ENCODE results near the gene P2RY11. TPM values are rescaled to one million over a fixed set of nuclear protein-coding genes. Genes with fewer than 3 reads are reported as not detected.

Gene P2RY11
- polyA plus RNA-seq, 2 of the 4 experiments (the other 2 are of a cell fraction) = 1.9 to 6.4 TPM

DNA sequence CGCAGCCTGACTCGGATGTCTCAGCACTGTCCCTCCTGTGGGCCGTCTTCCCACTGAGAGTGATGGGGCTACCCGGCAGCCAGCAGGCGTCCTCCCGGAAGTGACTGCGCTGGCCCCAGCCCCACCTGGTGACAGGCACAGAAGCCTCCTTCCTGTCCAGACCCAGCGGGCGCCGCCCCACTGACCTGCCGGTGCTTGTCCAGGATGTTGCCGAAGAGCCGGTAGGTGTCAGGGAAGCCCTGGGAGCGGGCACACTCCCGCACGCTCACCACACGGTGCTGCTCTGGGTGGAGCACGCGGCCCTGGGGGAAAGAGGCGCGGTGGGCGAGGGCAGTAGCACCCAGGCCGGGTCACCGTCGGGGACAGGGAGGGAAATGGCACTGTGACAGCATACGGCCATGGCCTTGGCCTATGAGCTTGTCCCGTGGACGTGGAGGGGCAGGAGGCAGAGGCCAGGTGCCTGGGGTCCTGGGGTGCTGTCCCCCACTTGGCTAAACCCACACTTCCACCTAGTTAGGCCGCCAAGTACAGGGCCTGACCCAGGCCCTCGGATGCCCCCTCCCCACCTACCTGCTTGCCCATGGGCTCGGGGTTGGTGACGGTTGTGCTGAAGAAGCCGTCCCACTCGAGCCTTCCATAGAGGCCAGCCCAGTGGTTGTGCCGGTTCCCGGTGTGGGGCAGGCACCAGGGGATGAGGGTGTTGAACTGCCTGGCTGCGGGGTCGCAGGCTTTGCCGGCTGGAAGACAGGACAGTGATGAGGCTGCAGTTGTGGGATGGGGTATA is 24.2 kb downstream of the P2RY11 start:
- ChIA-PET CTCF (interaction anchor here (1.8 kb wide), 1 partner anchor 10 kb away, joined by 5 read pairs; no protein-coding TSS in a partner anchor), POLR2A (no interaction called here)
- WGBS (ENCODE audit: missing lambda C conversion rate) = 97% methylated on average over 27 of the region's 39 CpGs
- no peak for DNase-seq (ENCODE audit: low read depth in 1 of 2, low spot score in 1 of 2)
- Histone ChIP-seq H3K27ac (no peak overlapping the region), H3K4me3 (no peak overlapping the region), H3K4me1 (peaks cover 6% of the 10 kb centered on the region; the same call in 2 of the 3 replicates), H3K4me2 (no peak overlapping the region), H3K9me3 (no peaks in the 10 kb centered on the region)
- TF ChIP-seq SREBF2 (IDR thresholded peaks at IDR 0.05) = no peak
- TF ChIP-seq, protein P1, sequence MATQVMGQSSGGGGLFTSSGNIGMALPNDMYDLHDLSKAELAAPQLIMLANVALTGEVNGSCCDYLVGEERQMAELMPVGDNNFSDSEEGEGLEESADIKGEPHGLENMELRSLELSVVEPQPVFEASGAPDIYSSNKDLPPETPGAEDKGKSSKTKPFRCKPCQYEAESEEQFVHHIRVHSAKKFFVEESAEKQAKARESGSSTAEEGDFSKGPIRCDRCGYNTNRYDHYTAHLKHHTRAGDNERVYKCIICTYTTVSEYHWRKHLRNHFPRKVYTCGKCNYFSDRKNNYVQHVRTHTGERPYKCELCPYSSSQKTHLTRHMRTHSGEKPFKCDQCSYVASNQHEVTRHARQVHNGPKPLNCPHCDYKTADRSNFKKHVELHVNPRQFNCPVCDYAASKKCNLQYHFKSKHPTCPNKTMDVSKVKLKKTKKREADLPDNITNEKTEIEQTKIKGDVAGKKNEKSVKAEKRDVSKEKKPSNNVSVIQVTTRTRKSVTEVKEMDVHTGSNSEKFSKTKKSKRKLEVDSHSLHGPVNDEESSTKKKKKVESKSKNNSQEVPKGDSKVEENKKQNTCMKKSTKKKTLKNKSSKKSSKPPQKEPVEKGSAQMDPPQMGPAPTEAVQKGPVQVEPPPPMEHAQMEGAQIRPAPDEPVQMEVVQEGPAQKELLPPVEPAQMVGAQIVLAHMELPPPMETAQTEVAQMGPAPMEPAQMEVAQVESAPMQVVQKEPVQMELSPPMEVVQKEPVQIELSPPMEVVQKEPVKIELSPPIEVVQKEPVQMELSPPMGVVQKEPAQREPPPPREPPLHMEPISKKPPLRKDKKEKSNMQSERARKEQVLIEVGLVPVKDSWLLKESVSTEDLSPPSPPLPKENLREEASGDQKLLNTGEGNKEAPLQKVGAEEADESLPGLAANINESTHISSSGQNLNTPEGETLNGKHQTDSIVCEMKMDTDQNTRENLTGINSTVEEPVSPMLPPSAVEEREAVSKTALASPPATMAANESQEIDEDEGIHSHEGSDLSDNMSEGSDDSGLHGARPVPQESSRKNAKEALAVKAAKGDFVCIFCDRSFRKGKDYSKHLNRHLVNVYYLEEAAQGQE (IDR thresholded peaks at IDR 0.05) = no peak
- TF ChIP-seq MAFK (IDR thresholded peaks at IDR 0.05; ENCODE audit: partially characterized antibody) = no peak
- no peak for TF ChIP-seq EHMT2 (IDR thresholded peaks at IDR 0.05; ENCODE audit: low read depth)
- TF ChIP-seq HOXA7 (CRISPR knock-in tag; IDR thresholded peaks at IDR 0.05) = no peak
- TF ChIP-seq EHF (CRISPR knock-in tag; IDR thresholded peaks at IDR 0.05) = no peak
- TF ChIP-seq RAD21 (conservative IDR thresholded peaks at IDR 0.05 in 1 of 2, IDR thresholded peaks at IDR 0.05 in 1 of 2) = no peak
- TF ChIP-seq RCOR1 (IDR thresholded peaks at IDR 0.05; ENCODE audit: low read depth, low read length) = no peak
- TF ChIP-seq EP300 (IDR thresholded peaks at IDR 0.05) = no peak
- TF ChIP-seq, protein P2, sequence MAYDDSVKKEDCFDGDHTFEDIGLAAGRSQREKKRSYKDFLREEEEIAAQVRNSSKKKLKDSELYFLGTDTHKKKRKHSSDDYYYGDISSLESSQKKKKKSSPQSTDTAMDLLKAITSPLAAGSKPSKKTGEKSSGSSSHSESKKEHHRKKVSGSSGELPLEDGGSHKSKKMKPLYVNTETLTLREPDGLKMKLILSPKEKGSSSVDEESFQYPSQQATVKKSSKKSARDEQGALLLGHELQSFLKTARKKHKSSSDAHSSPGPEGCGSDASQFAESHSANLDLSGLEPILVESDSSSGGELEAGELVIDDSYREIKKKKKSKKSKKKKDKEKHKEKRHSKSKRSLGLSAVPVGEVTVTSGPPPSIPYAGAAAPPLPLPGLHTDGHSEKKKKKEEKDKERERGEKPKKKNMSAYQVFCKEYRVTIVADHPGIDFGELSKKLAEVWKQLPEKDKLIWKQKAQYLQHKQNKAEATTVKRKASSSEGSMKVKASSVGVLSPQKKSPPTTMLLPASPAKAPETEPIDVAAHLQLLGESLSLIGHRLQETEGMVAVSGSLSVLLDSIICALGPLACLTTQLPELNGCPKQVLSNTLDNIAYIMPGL (CRISPR knock-in tag; IDR thresholded peaks at IDR 0.05; ENCODE audit: borderline replicate concordance) = no peak
- TF ChIP-seq SMC3 (IDR thresholded peaks at IDR 0.05) = no peak
- TF ChIP-seq, protein P3, sequence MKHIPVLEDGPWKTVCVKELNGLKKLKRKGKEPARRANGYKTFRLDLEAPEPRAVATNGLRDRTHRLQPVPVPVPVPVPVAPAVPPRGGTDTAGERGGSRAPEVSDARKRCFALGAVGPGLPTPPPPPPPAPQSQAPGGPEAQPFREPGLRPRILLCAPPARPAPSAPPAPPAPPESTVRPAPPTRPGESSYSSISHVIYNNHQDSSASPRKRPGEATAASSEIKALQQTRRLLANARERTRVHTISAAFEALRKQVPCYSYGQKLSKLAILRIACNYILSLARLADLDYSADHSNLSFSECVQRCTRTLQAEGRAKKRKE (CRISPR knock-in tag; IDR thresholded peaks at IDR 0.05; ENCODE audit: low read depth) = no peak
- TF ChIP-seq NFE2L2 (conservative IDR thresholded peaks at IDR 0.05; ENCODE audit: low read length) = no peak
- no peak for TF ChIP-seq TFCP2L1 (CRISPR knock-in tag; IDR thresholded peaks at IDR 0.05)
- 0 out of 6 replicates have a peak, but pooled peaks of 1 of the 2 experiments have one; percentile 26 for ATAC-seq
- FAIRE-seq = no peak

DNA sequence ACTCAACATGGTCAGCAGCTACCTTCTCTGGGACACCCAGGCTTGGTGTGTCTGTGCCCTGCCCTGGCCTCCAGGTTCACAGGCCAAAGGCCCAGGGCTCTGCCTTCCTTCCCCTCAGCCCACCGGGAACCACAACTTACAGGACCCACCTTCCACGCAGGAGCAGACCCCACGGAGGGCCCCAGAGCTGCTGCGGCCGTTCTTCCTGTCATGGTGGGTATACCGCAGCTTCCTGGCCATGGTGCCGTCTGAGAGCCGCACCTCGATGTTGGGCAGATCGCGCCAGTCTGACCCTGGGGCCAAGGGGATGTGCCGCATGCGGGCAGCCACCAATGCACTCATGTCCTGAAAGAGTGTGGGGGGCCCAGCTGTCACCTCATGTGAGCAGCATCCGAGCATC is 25.4 kb downstream of the P2RY11 start:
- H3K27ac ChIP-seq = no peak overlapping the region
- DNase-seq (ENCODE audit: low read depth in 1 of 2, low spot score in 1 of 2) = no peak
- WGBS (ENCODE audit: missing lambda C conversion rate) = 100% methylated on average over 1 of the region's 14 CpGs
- no peak for ATAC-seq
- no peak overlapping the region for H3K4me2 ChIP-seq
- CTCF ChIA-PET = interaction anchor here (0.7 to 1.8 kb wide), 4 partner anchors 12 to 370 kb away, joined by 3 to 5 read pairs (median 4); no protein-coding TSS in a partner anchor
- no peaks in the 10 kb centered on the region for H3K9me3 ChIP-seq
- H3K4me3 ChIP-seq = no peak overlapping the region
- TF ChIP-seq, protein P2 (CRISPR knock-in tag; IDR thresholded peaks at IDR 0.05; ENCODE audit: borderline replicate concordance) = no peak
- TF ChIP-seq EHF (CRISPR knock-in tag; IDR thresholded peaks at IDR 0.05) = no peak
- no peak for TF ChIP-seq PHF8 (IDR thresholded peaks at IDR 0.05; ENCODE audit: borderline replicate concordance, low read depth)
- no peak for TF ChIP-seq ZC3H11A (IDR thresholded peaks at IDR 0.05)
- TF ChIP-seq RAD21 (conservative IDR thresholded peaks at IDR 0.05 in 1 of 2, IDR thresholded peaks at IDR 0.05 in 1 of 2) = no peak
- no peak for TF ChIP-seq FOSL2 (IDR thresholded peaks at IDR 0.05)
- TF ChIP-seq FOSL2 (CRISPR knock-in tag; IDR thresholded peaks at IDR 0.05) = no peak
- no peak for TF ChIP-seq TFCP2L1 (CRISPR knock-in tag; IDR thresholded peaks at IDR 0.05)
- no peak for TF ChIP-seq BHLHE40 (IDR thresholded peaks at IDR 0.05; ENCODE audit: low read depth, low read length)
- TF ChIP-seq CBX8 (IDR thresholded peaks at IDR 0.05) = no peak
- no peak for TF ChIP-seq HOXB13 (CRISPR knock-in tag; IDR thresholded peaks at IDR 0.05; ENCODE audit: low read depth)
- TF ChIP-seq, protein P4, sequence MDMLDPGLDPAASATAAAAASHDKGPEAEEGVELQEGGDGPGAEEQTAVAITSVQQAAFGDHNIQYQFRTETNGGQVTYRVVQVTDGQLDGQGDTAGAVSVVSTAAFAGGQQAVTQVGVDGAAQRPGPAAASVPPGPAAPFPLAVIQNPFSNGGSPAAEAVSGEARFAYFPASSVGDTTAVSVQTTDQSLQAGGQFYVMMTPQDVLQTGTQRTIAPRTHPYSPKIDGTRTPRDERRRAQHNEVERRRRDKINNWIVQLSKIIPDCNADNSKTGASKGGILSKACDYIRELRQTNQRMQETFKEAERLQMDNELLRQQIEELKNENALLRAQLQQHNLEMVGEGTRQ (IDR thresholded peaks at IDR 0.05) = no peak
- no peak for TF ChIP-seq RCOR1 (IDR thresholded peaks at IDR 0.05; ENCODE audit: low read depth, low read length)
- no peak for TF ChIP-seq NFE2L2 (conservative IDR thresholded peaks at IDR 0.05; ENCODE audit: low read length)
- TF ChIP-seq, protein P5, sequence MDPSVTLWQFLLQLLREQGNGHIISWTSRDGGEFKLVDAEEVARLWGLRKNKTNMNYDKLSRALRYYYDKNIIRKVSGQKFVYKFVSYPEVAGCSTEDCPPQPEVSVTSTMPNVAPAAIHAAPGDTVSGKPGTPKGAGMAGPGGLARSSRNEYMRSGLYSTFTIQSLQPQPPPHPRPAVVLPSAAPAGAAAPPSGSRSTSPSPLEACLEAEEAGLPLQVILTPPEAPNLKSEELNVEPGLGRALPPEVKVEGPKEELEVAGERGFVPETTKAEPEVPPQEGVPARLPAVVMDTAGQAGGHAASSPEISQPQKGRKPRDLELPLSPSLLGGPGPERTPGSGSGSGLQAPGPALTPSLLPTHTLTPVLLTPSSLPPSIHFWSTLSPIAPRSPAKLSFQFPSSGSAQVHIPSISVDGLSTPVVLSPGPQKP (IDR thresholded peaks at IDR 0.05; ENCODE audit: low read depth, low read length) = no peak
- no peak for TF ChIP-seq ZFP36 (IDR thresholded peaks at IDR 0.05; ENCODE audit: borderline replicate concordance, partially characterized antibody)
- peaks cover 2% of the 10 kb centered on the region; the same call in 1 of the 3 replicates for H3K4me1 ChIP-seq
- POLR2A ChIA-PET = no interaction called here
- FAIRE-seq = no peak
